HG03442 (cell line): ENCODE results near the gene MEF2A.
"Not testable (repeated sequence)": the region's sequence is repeated elsewhere in the genome, so short reads cannot be mapped to it uniquely, and the experiment has no call there.

Experiments used
- ATAC-seq: cut with Tn5 transposase; IDR thresholded peaks from one replicate; pipeline ENCODE4 v1.9.1; 2021; ENCODE audit warnings: mild to moderate bottlenecking, moderate library complexity; ENCODE audit not compliant: unreplicated experiment

Gene MEF2A

DNA sequence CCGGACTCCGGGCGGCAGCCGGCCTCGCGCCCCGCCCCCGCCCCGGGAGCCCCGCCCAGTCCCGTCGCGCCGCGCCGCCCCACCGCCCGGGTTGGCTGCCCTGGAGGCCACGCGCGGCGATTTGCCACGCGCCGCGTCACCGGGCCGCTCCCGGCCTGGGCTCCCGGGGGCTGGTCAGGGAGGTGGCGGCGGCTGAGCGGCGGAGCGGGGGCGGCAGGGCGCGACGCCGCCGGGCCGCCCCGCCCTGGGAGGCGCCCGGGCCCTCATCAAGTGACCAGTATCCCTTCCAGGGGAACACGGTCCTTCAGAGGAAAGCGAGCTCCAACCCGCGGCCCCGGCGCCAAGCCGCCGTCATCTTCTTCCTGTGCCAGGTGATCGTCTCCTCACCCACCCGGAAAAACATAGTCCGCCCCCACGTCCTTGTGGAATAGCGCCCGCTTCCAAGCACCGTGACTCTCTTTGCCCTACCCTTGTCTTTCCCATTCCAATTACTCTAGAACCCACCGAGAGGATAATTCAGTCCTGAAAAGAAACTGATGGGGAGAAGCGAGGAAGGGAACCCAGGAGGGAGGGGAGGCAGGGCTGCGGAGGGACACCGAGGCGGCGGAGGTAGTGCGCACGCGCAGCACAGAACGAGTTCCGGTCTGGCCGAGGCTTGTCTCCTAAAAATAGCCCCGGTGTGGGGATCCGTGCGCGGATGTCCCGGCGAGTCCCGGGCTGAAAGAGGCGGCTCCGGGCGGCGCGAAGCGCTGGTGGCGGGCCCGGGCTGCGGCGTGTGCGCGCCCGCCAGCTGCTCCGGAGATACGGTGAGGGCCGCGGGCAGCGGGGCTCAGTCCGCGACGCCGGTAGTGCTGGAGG is at the start of gene MEF2A:
MEF2A (plus strand) TSS at position 686 of the 858 bp plus-strand sequence. CDS start 67,136 bp downstream, outside the sequence.
- ATAC-seq = peak; percentile 56

DNA sequence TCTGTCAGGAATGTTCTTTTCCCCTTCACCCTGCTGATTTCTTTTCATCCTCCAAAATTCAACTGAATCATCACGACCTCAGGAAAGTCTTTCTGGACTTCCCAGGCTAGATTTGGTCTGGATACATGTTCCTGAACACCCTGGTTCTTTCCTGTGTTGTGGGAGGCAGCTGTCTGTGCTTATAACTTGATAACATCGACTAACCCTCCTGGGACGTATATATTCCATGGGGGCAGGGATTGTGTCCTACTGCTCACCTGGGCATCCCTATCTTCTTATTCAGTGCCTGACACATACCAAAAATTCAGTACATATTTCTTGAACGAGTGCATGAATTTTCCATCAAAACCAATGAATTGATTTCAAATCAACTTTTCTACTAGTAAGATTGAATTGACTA is 47.6 kb upstream of the MEF2A start:
- no peak for ATAC-seq

DNA sequence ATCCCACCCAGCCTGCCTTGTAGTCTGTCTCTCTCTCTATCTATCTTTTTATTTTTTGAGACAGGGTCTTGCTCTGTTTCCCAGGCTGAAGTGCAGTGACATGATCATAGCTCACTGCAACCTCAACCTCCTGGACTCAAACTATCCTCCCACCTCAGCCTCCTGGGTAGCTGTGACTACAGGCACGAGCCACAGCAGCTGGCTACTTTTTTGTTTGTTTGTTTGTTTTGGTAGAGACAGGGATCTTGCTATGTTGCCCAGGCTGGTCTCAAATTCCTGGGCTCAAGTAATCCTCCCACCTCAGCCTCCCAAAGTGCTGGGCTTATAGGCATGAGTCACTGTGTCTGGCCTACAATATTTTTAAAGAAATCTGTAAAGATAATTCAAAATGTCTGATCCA is 46.4 kb upstream of the MEF2A start:
- ATAC-seq = not testable (repeated sequence)

DNA sequence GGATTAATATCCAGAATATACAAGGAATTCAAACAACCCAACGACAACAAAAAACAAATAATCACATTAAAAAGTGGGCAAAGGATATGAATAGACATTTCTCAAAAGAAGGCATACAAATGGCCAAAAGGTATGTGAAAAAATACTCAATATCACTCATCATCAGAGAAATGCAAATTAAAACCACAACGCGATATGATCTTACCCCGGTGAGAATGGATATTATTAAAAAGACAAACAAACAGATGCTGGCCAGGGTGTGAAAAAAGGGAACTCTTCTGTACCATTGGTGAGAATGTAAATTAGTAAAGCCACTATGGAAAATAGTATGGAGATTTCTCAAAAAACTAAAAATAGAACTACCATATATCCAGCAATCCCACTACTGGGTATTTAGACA is 43.5 kb upstream of the MEF2A start:
- no peak for ATAC-seq

DNA sequence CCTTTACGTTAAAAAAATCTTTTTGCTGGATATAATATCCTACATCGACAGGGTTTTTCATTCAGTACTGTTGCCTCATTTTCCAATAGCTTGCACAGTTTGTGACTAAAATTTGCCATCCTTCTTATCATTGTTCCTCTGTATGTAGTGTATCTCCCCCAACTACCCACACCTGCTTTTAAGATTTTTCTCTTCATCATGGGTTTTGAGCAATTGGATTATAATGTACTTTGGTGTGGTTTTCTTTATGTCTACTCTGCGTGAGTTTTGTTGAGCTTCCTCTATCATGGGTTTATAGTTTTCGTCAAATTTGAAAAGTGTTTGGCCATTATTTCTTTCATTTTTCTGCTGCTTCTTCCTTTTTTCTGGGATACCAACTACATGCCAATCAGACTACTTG is 39.6 kb upstream of the MEF2A start:
- no peak for ATAC-seq

DNA sequence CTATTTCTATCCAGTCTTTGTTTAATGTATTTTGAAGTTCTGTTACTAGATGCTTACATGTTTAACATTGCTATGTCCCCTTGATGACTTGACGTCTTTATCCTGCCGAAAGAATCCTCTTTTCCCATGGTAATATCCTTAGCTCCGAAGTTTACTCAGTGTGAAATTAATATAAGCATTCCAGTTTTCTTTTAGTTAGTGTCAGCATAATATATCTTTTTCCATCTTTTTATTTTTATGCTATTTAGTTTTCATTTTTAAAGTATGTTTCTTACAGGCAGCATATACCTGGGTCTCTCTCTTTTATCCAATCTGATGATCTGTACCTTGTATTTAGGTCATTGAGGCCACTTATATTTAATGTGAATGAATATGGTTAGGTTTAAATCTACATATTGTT is 39.1 kb upstream of the MEF2A start:
- ATAC-seq = no peak

DNA sequence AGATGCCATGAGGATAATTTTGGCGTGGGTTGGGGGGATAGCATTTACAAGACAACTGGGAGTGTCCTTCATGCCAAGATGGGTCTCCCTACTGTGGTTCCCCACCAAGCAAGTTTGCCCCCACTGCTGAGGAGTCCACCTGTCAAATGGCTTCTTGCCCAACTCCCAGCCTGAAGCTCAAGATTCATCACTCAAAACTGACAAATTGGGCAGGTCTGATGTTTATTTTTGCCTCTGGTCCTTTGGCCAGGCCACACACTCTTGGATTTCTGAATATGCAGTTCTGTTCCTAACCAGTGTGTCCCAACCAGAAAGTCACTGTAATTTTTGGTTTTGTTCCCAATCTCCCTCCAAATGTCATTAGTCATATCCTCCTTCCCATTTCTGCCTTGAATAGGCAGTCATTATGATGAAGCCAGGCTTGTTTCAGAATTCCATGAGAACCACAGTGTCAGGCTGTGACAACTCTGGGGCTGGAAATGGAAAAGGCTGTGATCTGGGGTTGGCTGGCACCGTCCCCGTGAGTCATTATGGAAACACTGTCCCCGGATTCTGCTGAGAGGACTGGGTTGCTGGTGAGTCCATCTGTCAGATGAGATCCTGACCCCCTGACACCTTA is 29.3 kb upstream of the MEF2A start:
- ATAC-seq = no peak

DNA sequence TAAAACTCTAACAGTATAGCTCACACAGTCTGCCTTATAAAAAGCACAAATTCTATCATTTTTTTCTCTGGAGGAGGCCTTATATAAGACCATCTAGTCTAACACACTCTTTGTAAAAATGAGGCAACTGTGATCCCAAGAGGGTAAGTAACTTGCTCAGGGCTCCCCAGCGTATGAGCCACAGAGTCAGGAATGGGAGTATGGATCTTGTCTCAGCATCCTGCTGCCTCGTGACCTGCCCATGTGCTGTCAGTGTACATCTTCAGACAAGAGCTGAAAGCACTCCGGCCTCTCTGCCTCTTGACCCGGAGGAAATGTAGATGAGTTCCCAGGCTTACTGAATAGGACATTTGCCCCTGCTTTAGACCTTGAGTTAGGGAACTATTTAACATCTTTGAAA is 28.4 kb upstream of the MEF2A start:
- no peak for ATAC-seq

DNA sequence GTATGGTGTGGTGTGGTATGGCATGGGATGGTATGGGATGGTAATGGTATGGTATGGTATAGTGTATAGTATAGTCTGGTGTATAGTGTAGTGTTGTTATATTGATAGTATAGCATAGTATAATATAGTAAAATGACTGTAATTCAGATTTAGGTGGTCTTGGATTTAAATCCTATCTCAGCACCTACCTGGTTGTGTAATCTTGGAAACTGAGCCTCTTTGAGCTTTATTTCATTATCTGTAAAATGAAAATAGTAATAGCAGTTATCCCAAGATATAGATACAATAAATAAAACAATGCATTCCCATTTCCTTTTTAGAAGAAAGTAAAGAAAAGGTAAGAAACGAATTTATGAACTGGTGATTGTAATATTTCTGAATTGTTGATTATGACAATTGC is 27.5 kb upstream of the MEF2A start:
- ATAC-seq = no peak

DNA sequence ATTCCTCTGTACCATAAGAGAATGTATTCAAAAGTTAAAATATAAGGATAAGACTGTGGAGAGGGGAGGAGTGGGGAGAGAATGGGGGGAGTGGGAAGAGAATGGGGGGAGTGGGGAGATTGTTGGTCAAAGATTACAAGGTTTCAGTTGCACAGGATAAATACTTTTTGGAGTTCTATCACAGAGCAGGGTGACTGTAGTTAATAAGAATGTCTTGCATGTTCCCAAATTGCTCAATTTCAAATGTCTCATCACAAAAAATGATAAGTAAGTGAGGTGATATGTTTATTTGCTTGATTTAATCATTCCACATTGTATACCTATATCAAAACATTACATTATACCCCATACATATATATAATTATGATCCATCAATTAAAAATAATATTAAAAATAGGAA is 23.0 kb upstream of the MEF2A start:
- no peak for ATAC-seq

DNA sequence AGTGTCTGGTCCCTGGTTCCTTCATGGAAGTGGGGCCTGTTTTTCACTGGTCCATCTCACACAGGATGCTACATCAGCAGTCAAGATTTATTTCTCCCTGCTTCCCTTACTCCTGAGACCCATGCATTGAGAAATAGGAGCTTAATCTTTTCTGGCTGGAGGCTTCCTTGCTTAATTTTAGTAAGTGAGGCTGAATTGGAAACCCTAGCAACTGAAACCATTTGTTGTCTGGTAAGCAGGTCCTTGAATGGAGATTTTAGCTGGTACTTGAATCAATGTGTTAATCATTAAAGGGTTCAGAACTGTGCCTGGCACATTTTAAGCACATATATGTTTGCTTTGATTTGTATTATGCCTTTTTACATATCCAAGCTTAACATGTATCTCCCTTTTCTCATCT is 20.2 kb upstream of the MEF2A start:
- no peak for ATAC-seq

DNA sequence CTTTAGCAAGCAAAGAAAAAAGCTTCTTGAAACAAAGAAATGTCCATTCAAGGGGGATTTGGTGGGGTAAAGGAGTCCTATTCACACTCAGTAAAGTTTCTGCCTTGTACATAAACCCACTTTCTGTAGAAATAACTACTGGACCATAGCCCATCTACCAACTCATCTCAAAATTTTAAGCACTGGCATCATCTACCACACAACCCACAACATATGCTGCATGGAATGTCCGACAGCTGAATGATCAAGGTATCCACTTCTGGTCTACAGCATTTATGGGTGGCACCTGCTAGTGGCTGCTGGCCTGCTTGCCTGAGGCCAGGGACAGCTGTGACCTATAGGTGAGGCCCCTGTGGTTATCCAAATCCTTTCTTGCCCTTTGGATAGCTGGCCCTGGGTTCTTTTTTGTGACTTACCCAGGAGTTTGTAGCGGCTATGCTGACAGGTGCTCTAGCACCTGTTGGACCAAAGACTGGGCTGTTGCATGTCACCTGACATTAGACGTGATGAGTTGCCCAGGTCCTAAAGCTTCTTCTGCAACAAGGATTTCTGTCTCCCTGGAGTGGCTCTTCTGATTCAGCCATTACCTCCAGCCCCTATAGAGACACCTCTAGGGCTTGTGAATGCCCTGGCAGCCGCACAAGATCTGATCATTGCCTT is 19.2 kb upstream of the MEF2A start:
- no peak for ATAC-seq

DNA sequence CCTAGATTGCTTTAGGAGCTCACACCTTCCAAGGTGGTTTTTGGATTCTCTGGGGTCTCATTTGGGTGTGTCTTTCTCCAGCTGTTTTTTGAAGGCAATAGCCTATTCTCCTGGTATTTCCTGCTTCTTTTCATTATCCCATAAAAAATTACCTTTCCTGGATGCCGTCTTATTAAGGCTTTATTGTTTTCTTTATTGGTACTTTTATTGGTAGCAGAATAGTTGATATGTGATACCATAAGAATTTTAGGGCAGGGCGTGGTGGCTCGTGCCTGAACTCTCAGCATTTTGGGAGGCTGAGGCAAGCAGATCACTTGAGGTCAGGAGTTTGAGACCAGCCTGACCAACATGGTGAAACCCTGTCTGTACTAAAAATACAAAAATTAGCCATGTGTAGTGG is 18.3 kb upstream of the MEF2A start:
- no peak for ATAC-seq

DNA sequence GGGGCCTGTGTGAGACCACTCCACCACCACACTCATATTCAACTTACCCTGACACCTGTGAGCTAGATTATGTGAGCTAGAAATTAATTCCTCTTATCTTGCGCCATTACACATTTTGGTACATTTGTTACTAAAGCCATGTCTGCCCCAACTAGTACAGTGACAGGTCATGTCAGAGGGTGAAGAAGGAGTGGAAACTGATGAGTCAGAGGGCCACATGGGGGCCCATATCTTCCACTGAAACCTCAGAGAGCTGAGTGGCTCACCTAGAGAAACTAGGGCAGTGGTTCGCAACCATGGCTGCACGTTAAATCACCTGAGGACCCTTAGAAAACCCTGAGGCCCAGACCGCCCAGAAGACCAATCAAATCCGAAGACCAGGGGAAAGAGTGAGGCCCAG is 15.7 kb upstream of the MEF2A start:
- no peak for ATAC-seq

DNA sequence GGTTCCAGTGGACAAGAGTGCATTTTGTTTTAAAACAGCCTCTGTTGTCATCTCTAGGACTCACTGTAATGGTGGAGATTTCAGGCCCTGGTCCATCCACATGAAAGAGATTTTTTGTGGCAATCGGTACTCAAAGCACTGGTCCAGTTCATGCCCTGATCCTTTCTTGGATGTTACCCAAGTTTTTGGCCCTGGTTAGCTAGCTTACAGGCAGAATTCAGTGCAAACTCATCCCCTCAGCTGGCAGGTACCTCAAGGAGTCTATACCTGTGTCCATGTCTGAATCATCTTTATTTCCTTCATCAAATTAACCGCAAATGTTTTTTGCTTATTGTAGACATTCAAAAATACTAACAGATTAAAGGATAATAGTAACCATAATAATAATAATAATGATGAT is 13.7 kb upstream of the MEF2A start:
- ATAC-seq = no peak

DNA sequence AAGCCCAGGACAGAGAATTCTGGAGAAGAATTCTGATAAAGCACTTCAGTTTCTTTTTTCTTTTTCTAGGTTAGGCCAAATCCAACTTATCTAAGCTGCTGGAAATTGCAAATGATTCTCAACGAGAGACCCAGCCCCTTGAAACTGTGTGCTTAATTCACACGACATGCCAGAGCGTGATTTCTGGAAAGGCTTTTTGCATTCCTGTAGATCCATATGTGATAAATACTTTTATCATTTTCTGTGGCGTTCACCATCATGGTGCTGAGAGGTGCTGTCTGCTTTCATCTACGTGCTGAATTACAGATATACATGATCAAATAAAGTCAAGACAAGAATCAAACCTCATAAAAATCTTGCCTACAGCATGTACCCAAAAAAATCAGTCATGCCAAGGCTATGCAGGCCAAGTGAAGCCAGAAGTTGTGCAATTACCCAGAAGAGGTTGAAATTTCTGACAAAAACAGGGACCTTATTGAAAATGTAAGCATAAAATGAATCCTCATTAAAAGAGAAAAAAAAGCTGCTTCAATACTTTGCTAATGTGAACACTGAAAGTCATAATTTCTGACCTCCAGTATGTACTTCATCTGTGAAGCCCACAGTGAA is 10.8 kb upstream of the MEF2A start:
- ATAC-seq = no peak

DNA sequence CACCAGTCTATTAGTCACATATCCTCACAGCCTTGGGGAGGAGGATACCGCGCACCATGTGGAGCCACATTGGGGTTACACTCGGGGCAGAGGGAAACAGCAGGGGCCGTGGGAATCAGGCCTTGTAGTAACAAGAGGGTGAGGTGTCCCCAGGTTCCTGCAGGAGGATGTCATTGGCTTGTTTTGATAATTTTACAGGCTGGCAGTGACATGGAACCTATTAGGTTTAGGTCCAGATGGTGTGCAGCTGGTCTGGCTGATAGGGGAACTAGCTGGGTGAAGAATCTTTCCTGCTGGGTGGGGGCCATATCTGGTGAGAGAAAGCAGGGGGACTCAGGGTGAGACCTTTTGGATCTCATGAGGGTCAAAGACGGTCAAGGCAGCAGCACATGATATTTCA is 9.8 kb upstream of the MEF2A start:
- no peak for ATAC-seq

DNA sequence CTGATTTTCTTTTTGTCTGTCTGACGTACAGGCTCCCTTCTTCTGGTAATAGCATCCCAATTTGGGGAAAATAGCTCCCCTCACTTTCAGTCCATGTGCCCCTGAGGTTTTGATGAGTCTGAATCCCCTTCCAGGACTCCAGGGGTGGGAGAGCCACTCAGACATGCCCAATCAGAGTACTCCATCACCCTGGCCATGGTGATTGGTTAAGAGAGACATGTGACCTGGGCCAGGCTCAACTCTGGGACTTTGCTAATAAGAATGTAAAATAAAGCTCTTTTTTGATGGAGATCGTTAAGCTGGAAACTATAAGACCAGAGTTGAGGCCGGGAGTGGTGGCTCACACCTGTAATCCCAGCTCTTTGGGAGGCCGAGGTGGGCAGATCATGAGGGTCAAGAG is 9.2 kb upstream of the MEF2A start:
- ATAC-seq = no peak

DNA sequence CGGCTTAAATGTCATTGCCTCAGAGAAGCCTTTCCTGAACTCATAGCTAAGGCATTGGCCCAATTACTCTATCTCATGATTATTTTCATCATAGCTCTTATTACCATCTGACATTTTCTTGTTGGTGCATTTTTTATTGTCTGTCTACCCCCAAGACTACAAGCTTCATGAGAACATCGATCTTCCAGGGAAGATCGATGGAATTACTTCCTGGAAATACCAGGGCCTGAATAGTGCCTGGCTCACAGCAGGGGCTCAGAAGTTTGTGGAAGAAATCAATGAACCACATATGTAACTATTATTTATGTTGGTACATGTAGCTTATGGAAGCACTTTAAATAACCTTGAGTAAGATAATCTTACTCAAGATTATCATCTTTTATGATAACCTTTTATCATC is 7.7 kb upstream of the MEF2A start:
- ATAC-seq = no peak

DNA sequence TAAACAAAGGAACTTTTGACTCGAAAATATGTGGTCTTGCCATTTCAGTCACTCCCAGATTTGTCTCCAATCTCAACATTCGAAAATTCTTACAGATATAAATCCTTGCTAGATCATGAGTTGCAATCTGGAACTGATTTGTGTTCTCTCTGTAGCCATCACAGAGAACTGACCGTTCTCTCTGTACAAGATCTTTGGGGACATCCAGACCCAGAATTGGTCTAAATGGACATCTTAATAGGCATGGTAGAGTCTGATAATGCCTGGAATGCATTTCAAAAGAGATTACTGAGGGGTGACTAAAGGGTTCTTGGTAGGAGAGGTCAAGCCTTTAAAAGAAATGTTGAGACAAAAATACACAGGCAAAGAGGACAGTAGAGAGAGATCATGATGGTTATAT is 7.2 kb upstream of the MEF2A start:
- ATAC-seq = no peak

DNA sequence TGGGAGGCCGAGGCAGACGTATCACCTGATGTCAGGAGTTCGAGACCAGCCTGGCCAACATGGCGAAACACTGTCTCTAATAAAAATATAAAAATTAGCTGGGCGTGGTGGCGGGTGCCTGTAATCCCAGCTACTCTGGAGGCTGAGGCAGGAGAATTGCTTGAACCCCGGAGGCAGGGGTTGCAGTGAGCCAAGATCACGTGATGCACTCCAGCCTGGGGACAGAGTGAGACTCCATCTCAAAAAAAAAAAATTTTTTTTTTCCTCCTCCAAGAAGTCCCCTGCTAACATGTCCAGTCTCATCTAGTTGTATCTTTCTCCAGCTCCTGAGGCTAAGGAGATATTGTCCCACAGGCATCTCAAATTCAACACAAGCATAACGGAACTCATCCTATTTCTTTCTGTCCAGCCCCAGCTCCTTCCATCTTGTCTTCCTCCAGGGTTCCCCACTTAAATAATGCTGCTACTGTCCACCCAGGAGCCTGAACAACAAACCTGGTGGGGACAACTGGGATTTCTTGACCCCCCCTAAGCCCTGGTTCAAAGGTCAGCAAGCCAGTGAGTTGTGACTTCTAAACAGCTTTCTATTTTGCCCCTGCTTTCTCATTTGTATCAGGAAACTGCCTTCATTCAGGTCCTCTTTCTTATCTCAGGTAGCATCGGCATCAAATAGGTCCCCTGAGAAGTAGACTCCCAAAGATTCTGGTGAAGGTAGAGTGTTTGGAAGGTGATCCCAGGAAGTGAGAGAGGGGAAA is 4.1 kb upstream of the MEF2A start:
- ATAC-seq = no peak
